Choroid plexus epithelial cell (primary cell): ENCODE results near the gene CFAP74.

Experiments used
- DNase-seq: peaks from one replicate; pipeline ENCODE4 v3.0.0-alpha.2; 2010; ENCODE audit warnings: low read depth
- H3K4me3 ChIP-seq: 2 replicates; pipeline ENCODE4 v1.5.1; 2011; ENCODE audit warnings: low read depth, mild to moderate bottlenecking, control low read depth, low read length, moderate library complexity
- CTCF ChIP-seq: conservative IDR thresholded peaks from 2 replicates; pipeline ENCODE4 v1.5.1; 2011; ENCODE audit warnings: low read depth, mild to moderate bottlenecking, control low read depth, inconsistent platforms, low read length, moderate library complexity

Gene CFAP74

DNA sequence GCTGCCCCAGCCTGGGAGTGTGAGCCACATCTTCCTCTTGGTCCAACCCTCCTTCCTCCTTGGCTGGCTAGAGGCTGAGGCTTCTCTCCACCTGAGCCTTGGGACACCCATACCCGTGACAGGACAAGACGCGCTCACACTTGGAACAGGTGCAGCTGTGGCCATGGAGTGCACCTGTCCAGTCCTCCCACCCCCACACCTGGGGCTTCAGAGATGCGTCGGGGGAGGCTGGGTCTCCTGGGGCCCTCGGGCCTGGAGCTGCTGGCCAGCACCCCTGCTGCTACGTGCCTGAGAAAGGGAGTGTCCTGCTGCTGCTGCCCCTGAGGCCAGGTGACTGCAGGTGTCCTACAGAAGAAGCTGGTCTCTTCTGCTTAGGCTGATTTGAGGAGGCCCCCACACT is 47.5 kb downstream of the CFAP74 start:
- no peak for TF ChIP-seq CTCF
- no peak overlapping the region for H3K4me3 ChIP-seq
- DNase-seq: no peak

DNA sequence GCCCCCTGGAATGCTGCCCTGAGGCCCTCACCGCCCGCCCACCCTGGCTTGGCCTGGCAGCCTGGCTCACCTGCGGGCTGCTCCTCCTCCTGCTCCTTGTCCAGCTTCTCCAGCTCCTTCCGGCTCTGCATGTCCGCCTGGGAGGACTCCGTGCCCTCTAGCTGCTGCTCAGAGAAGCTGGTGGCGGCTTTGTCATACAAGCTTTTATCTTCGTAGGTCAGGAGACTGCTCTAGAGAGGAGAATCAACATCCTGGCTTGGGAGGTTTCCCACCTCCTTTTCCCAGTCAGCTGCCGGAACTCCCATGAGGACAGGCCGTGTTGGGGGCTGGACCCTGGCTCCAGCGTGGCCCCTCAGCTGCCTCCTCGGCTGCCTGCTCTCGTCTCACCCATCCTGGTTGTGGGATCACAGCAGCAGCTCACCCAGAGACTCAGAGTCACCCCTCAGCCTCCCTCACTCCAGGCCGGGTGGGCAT is 47.9 kb downstream of the CFAP74 start:
- no peak for TF ChIP-seq CTCF
- no peak for DNase-seq
- H3K4me3 ChIP-seq: no peak overlapping the region

GRCh38 chr1:1954831-1955441 is 48.6 kb downstream of the CFAP74 start:
- DNase-seq: no peak
- peak; percentile 18 for TF ChIP-seq CTCF
- no peak overlapping the region for H3K4me3 ChIP-seq

DNA sequence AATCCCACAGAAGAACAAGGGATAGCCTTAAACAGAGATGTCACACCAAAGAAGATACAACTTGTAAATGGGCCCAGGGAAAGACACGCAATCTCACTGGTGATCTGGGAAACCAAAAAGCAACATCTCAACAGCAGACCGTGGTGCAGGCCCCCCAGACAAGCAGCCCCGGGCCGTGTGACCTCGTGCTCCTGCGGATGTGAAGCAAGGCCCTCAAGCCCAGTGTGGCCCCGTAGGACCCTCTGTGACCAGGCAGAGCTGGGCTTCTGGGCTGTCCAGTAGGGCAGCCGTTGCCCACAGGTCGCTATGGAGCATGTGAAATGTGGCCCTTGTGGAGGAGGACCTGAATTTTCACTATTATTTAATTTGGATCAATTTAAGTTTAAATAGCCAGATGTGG is 49.6 kb downstream of the CFAP74 start:
- H3K4me3 ChIP-seq: no peak overlapping the region
- TF ChIP-seq CTCF: no peak
- no peak for DNase-seq

- no peak for DNase-seq
- no peak overlapping the region for H3K4me3 ChIP-seq
- TF ChIP-seq CTCF: no peak
These were observed 52.6 kb downstream of the CFAP74 start for GRCh38 chr1:1950940-1951339.

DNA sequence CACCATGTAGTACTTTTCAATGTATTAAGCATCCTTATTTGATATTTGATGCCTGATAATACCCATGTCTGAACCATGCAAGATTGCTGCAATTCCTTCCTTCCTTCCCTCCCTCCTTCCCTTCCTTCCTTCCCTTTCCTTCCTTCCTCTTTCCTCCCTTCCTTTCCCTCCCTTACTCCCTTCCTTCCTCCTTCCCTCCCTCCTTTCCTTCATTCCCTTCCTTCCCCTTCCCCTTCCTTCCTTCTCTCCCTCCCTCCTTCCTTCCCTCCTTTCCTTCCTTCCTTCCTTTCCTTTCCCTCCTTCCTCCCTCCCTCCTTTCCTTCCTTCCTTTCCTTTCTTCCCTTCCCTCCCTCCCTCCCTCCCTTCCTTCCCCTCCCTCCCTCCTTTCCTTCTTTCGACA is 54.8 kb downstream of the CFAP74 start:
- no peak overlapping the region for H3K4me3 ChIP-seq
- no peak for TF ChIP-seq CTCF
- DNase-seq: no peak

GRCh38 chr1:1947493-1947892 is 56.1 kb downstream of the CFAP74 start:
- no peak for TF ChIP-seq CTCF
- H3K4me3 ChIP-seq: no peak overlapping the region
- no peak for DNase-seq
